Caco-2 (cell line): Measurements from ENCODE around the gene CARNS1. TPM values are rescaled to one million over a fixed set of nuclear protein-coding genes. Genes with fewer than 3 reads are reported as not detected.

ENCODE experiments used
- BruUV-seq: library from RNA; stranded (reverse); fragments of 400-500 nt; replicated peaks from 2 replicates; lab custom pipeline; 2021; lab: Mats Ljungman, UMichigan
- CTCF ChIA-PET: fragments of 300-600 bp; sonication (Branson Sonifier 250); formaldehyde crosslinking; loops from one replicate; lab custom pipeline; 2022; ENCODE audit warnings: antibody characterized with exemption; lab: Charles Lee
- POLR2A ChIA-PET: fragments of 300-600 bp; sonication (Branson Sonifier 250); formaldehyde crosslinking; loops from one replicate; lab custom pipeline; 2022; ENCODE audit warnings: antibody characterized with exemption; lab: Charles Lee
- DNase-seq, 2 experiments: peaks; one replicate each; pipeline versions ENCODE4 v3.0.0 to v3.0.0-alpha.2; 2020 to 2022
- H3K27me3 ChIP-seq: replicated peaks from 2 replicates; pipeline ENCODE4 v1.6.0; 2011; ENCODE audit warnings: low read length; ENCODE audit not compliant: control insufficient read depth, insufficient read depth
- H3K36me3 ChIP-seq: 2 replicates; pipeline ENCODE4 v1.5.1; 2011; ENCODE audit warnings: low read length; ENCODE audit not compliant: control insufficient read depth, insufficient read depth
- H3K4me1 ChIP-seq: fragments of 250-450 bp; sonication (Bioruptor Pico); 2 replicates; pipeline ENCODE4 v1.5.1; 2020; ENCODE audit warnings: mild to moderate bottlenecking
- H3K4me3 ChIP-seq: 2 replicates; pipeline ENCODE4 v1.5.1; 2011; ENCODE audit warnings: low read depth, mild to moderate bottlenecking, control low read depth, low read length
- H3K9me3 ChIP-seq: fragments of 250-450 bp; sonication (Bioruptor Pico); 2 replicates; pipeline ENCODE4 v1.5.1; 2020; ENCODE audit warnings: mild to moderate bottlenecking, moderate library complexity
- H3K27ac Mint-ChIP-seq: one replicate; pipeline ENCODE4 v1.8.0; 2022; ENCODE audit warnings: mixed read lengths; ENCODE audit not compliant: unreplicated experiment
- H3K27me3 Mint-ChIP-seq: one replicate; pipeline ENCODE4 v1.8.0; 2022; ENCODE audit warnings: mixed read lengths; ENCODE audit not compliant: insufficient read depth, unreplicated experiment
- H3K36me3 Mint-ChIP-seq: one replicate; pipeline ENCODE4 v1.8.0; 2022; ENCODE audit warnings: mild to moderate bottlenecking, mixed read lengths; ENCODE audit not compliant: insufficient read depth, unreplicated experiment
- H3K4me1 Mint-ChIP-seq: one replicate; pipeline ENCODE4 v1.8.0; 2022; ENCODE audit warnings: low read depth, mixed read lengths; ENCODE audit not compliant: unreplicated experiment
- H3K4me3 Mint-ChIP-seq: one replicate; pipeline ENCODE4 v1.8.0; 2022; ENCODE audit warnings: mild to moderate bottlenecking, moderate library complexity, mixed read lengths; ENCODE audit not compliant: unreplicated experiment
- H3K9me3 Mint-ChIP-seq: one replicate; pipeline ENCODE4 v1.8.0; 2022; ENCODE audit warnings: mixed read lengths; ENCODE audit not compliant: unreplicated experiment
- intact Hi-C: fragments of 100-400 bp; cut with micrococcal nuclease; formaldehyde crosslinking; loops from one replicate; pipeline ENCODE4 v1.10.0; 2022; ENCODE audit not compliant: unreplicated experiment
- total RNA-seq: library from RNA; stranded (reverse); gene quantifications from 2 replicates; pipeline ENCODE4 v1.2.3, GENCODE V29; 2022
- TF ChIP-seq, protein P1 (sequence below), 2 experiments: fragments of 200-600 bp in 1 of 2; IDR thresholded peaks; 1 replicate in 1 of 2; 2 replicates in 1 of 2; pipeline versions ENCODE4 v1.5.1 to v1.8.0; 2011 to 2022; ENCODE audit warnings: antibody characterized with exemption in 1 of 2, control low read depth in 1 of 2, inconsistent platforms in 1 of 2, low read depth in 1 of 2, low read length in 1 of 2, mild to moderate bottlenecking in 1 of 2, moderate library complexity in 1 of 2; ENCODE audit not compliant: insufficient read depth in 1 of 2, severe bottlenecking in 1 of 2, unreplicated experiment in 1 of 2

CARNS1 gene
- total RNA-seq, 1 experiment from 2014 or later: 0.09 TPM

DNA sequence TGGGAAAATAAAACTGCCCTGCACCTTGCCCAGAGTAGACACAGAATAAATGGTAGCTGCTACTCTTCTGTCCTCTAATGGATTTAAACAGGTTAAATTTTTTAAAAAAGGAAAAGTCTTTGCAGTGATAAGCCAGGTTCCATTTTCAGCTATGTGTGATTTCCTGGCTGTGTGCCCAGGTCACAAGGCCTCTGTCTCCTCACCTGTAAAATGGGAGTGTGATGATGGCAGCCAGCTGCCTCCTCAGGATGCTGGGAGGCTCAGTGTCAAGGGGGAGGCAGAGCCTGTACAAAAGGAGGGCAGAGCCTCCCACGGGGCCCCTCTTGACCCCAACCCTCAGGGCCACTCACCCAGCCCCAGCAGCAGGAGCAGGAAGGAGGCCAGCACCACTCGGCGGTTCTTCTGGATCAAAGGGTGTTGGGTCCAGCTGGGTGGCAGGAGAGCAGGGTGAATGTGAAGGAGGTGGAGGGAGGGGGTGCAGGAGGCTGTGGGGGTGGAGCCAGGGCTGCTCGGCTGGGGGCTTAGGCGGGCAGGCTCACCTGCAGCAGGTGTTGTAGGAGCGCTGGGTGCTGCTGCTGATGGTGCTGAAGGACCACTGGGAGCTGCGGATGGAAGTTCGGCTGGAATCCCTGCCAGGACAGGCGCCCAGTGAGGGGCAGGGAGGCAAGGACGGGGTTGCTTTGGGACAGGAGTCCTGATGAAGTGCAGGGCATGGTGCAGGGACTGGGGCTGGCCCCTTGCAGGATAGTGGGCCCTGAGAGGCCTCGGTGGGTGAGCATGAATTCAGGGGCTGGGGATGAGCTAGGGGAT lies 51.7 kb downstream of the CARNS1 start:
- Histone ChIP-seq H3K4me1 (peaks cover 29% of the 10 kb centered on the region), H3K4me3 (no peak overlapping the region), H3K27me3 (no peaks in the 10 kb centered on the region), H3K9me3 (no peaks in the 10 kb centered on the region), H3K36me3 (no peaks in the 10 kb centered on the region)
- CTCF ChIA-PET: interaction anchor here (3.8 kb wide), 1 partner anchor 66 kb away, joined by 38 read pairs; the partner anchor contains the start of gene PPP1CA
- peak overlapping the region; percentile 89 for H3K27ac Mint-ChIP-seq
- intact Hi-C loops: no loop called here
- TF ChIP-seq, protein P1, sequence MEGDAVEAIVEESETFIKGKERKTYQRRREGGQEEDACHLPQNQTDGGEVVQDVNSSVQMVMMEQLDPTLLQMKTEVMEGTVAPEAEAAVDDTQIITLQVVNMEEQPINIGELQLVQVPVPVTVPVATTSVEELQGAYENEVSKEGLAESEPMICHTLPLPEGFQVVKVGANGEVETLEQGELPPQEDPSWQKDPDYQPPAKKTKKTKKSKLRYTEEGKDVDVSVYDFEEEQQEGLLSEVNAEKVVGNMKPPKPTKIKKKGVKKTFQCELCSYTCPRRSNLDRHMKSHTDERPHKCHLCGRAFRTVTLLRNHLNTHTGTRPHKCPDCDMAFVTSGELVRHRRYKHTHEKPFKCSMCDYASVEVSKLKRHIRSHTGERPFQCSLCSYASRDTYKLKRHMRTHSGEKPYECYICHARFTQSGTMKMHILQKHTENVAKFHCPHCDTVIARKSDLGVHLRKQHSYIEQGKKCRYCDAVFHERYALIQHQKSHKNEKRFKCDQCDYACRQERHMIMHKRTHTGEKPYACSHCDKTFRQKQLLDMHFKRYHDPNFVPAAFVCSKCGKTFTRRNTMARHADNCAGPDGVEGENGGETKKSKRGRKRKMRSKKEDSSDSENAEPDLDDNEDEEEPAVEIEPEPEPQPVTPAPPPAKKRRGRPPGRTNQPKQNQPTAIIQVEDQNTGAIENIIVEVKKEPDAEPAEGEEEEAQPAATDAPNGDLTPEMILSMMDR (IDR thresholded peaks at IDR 0.05; ENCODE audit: insufficient read depth in 1 of 2, low read depth in 1 of 2, low read length in 1 of 2, severe bottlenecking in 1 of 2, unreplicated experiment in 1 of 2): no peak
- H3K27me3 Mint-ChIP-seq: no peaks in the 10 kb centered on the region
- H3K9me3 Mint-ChIP-seq: no peaks in the 10 kb centered on the region
- H3K4me3 Mint-ChIP-seq: peak overlapping the region; percentile 94
- peaks cover 20% of the 10 kb centered on the region for H3K4me1 Mint-ChIP-seq
- no TSS peak for BruUV-seq
- DNase-seq: peak in 1 of 2 experiments; percentile 54
- POLR2A ChIA-PET: interaction anchor here (0.6 to 1.2 kb wide), 2 partner anchors 20 to 37 kb away, joined by 3 read pairs; no protein-coding TSS in a partner anchor
- H3K36me3 Mint-ChIP-seq: peaks cover 28% of the 10 kb centered on the region

DNA sequence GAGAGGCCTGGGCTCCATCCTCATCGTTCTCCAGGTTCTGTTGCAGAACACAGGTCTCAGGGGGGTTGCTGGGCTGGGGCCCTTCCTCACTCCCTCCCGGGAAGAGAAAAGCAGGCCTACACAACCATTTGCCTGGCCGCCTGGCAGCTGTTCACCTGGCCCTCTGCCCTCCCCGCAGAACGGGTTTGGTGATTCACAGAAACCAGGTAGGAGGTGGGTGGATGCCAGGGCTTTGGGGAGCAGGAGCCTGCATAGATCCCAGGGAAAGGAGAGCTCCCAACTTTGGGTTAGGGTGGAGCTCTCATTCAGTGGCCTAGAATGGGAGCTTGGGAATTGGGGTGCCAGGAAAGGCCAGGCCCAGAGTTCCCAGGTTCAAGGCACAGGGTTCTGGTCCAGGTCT lies 52.6 kb downstream of the CARNS1 start:
- BruUV-seq: TSS peak; percentile 22
- H3K27me3 Mint-ChIP-seq: no peaks in the 10 kb centered on the region
- H3K4me3 ChIP-seq: peak overlapping the region; percentile 69
- POLR2A ChIA-PET: interaction anchor here (0.6 to 1.6 kb wide), 7 partner anchors 16 to 113 kb away, joined by 3 to 9 read pairs (median 3); partner anchors contain the start of genes CORO1B and PPP1CA
- intact Hi-C loops: loop anchor here (2.0 kb wide), 1 partner anchor 47 kb away; no protein-coding TSS in a partner anchor
- H3K27me3 ChIP-seq: no peaks in the 10 kb centered on the region
- H3K4me3 Mint-ChIP-seq: peak overlapping the region; percentile 94
- peaks cover 29% of the 10 kb centered on the region for H3K4me1 ChIP-seq
- CTCF ChIA-PET: interaction anchor here (0.9 to 3.8 kb wide), 6 partner anchors 15 to 162 kb away, joined by 3 to 38 read pairs (median 3); partner anchors contain the start of genes AIP, GSTP1, NUDT8 and PPP1CA
- H3K9me3 Mint-ChIP-seq: no peaks in the 10 kb centered on the region
- TF ChIP-seq, protein P1 (IDR thresholded peaks at IDR 0.05; ENCODE audit: insufficient read depth in 1 of 2, low read depth in 1 of 2, low read length in 1 of 2, severe bottlenecking in 1 of 2, unreplicated experiment in 1 of 2): no peak
- no peaks in the 10 kb centered on the region for H3K36me3 ChIP-seq
- peaks cover 23% of the 10 kb centered on the region for H3K36me3 Mint-ChIP-seq
- peaks cover 20% of the 10 kb centered on the region for H3K4me1 Mint-ChIP-seq
- H3K9me3 ChIP-seq: no peaks in the 10 kb centered on the region
- peak overlapping the region; percentile 89 for H3K27ac Mint-ChIP-seq
- peak in 1 of 2 experiments; percentile 49 for DNase-seq

DNA sequence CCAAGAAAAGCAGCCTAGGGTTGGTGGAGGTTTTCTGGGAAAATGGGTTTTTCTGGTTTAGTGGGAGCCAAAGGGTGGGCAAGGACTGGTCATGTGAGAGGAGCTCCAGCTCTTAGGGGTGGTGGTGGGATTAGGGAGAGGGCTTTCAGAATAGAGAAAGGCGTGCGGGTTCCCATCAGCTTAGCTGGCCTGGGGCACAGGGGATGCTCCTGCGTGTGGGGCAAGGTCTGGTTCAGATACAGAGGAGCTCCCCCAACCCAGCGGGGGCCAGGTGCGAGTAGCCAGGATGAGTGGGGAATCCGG lies 52.9 kb downstream of the CARNS1 start:
- H3K27me3 ChIP-seq: no peaks in the 10 kb centered on the region
- Mint-ChIP-seq H3K4me1 (peaks cover 20% of the 10 kb centered on the region), H3K9me3 (no peaks in the 10 kb centered on the region), H3K27me3 (no peaks in the 10 kb centered on the region), H3K27ac (peak overlapping the region; percentile 89), H3K36me3 (peaks cover 22% of the 10 kb centered on the region), H3K4me3 (peak overlapping the region; percentile 94)
- ChIA-PET POLR2A (interaction anchor here (0.6 to 1.6 kb wide), 6 partner anchors 16 to 113 kb away, joined by 3 to 9 read pairs (median 6); partner anchors contain the start of genes CORO1B and PPP1CA), CTCF (interaction anchor here (0.5 to 3.8 kb wide), 7 partner anchors 14 to 161 kb away, joined by 3 to 38 read pairs (median 3); partner anchors contain the start of genes AIP, GSTP1, NUDT8 and PPP1CA)
- DNase-seq: peak in 1 of 2 experiments; percentile 61
- BruUV-seq: no TSS peak
- no peaks in the 10 kb centered on the region for H3K36me3 ChIP-seq
- peaks cover 29% of the 10 kb centered on the region for H3K4me1 ChIP-seq
- H3K9me3 ChIP-seq: no peaks in the 10 kb centered on the region
- intact Hi-C loops: loop anchor here (2.0 kb wide), 1 partner anchor 48 kb away; no protein-coding TSS in a partner anchor
- H3K4me3 ChIP-seq: peak overlapping the region; percentile 69
- TF ChIP-seq, protein P1 (IDR thresholded peaks at IDR 0.05; ENCODE audit: insufficient read depth in 1 of 2, low read depth in 1 of 2, low read length in 1 of 2, severe bottlenecking in 1 of 2, unreplicated experiment in 1 of 2): no peak
